ENCODE data around the gene FOXP1.

DNA sequence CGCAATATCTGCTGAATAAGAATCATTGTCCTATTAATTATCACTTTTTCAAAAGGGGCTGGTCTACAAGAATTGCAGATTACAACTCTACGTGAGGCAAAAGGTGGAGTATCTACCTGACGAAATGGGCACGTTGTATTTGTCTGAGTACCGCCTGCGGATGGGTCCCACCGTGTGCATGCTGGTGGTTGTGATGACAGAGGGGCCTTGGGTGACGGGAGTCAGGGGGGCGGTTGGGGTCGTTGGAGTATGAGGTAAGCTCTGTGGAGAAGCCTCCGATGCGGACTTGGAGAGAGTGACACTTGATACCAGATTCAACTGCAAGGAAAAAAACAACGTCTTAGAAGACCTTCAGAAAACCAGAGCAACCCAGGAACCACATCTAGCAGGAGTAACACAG is 605.8 kb downstream of the FOXP1 start:
- TF ChIP-seq, protein P1, sequence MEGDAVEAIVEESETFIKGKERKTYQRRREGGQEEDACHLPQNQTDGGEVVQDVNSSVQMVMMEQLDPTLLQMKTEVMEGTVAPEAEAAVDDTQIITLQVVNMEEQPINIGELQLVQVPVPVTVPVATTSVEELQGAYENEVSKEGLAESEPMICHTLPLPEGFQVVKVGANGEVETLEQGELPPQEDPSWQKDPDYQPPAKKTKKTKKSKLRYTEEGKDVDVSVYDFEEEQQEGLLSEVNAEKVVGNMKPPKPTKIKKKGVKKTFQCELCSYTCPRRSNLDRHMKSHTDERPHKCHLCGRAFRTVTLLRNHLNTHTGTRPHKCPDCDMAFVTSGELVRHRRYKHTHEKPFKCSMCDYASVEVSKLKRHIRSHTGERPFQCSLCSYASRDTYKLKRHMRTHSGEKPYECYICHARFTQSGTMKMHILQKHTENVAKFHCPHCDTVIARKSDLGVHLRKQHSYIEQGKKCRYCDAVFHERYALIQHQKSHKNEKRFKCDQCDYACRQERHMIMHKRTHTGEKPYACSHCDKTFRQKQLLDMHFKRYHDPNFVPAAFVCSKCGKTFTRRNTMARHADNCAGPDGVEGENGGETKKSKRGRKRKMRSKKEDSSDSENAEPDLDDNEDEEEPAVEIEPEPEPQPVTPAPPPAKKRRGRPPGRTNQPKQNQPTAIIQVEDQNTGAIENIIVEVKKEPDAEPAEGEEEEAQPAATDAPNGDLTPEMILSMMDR (IDR thresholded peaks at IDR 0.05; ENCODE audit: poor library complexity), result no peak
- no peak for TF ChIP-seq EZH2 (IDR thresholded peaks at IDR 0.05; ENCODE audit: borderline replicate concordance)
- no peak for TF ChIP-seq EZH2phosphoT487 (IDR thresholded peaks at IDR 0.05; ENCODE audit: low read depth, severe bottlenecking, unreplicated experiment)
